Fibroblast of peridontal ligament (primary cell): Measurements from ENCODE around the gene WASF1.
A peak's percentile ranks its signal among the peaks of the same experiment; 100 is the strongest.
"Not testable (repeated sequence)": the region's sequence is repeated elsewhere in the genome, so short reads cannot be mapped to it uniquely, and the experiment has no call there.

Source experiments
- DNase-seq: peaks from one replicate; pipeline ENCODE4 v3.0.0-alpha.2; 2010; ENCODE audit errors: extremely low read depth

The WASF1 gene

GRCh38 chr6:110173506-110174132 is 5.9 kb downstream of the WASF1 start:
- DNase-seq, result no peak

GRCh38 chr6:110170081-110170480 is 9.4 kb downstream of the WASF1 start:
- no peak for DNase-seq

- no peak for DNase-seq
Measured at GRCh38 chr6:110158479-110158878, 21.0 kb downstream of the WASF1 start.

GRCh38 chr6:110147870-110148269 is 31.6 kb downstream of the WASF1 start:
- no peak for DNase-seq

GRCh38 chr6:110140650-110141049 is 38.8 kb downstream of the WASF1 start:
- peak; percentile 83 for DNase-seq

- DNase-seq, result no peak
Measured at GRCh38 chr6:110139052-110139451, 40.4 kb downstream of the WASF1 start.

- DNase-seq, result no peak
Measured at GRCh38 chr6:110137924-110138887, 41.3 kb downstream of the WASF1 start.

- no peak for DNase-seq
Measured at GRCh38 chr6:110130362-110130761, 49.1 kb downstream of the WASF1 start.

GRCh38 chr6:110128418-110128817 is 51.1 kb downstream of the WASF1 start:
- no peak for DNase-seq

GRCh38 chr6:110125361-110125760 is 54.1 kb downstream of the WASF1 start:
- DNase-seq, result no peak

- DNase-seq, result not testable (repeated sequence)
Measured at GRCh38 chr6:110121655-110122054, 57.8 kb downstream of the WASF1 start.

GRCh38 chr6:110116258-110116657 is 63.2 kb downstream of the WASF1 start:
- no peak for DNase-seq

- DNase-seq, result no peak
Measured at GRCh38 chr6:110114004-110114403, 65.5 kb downstream of the WASF1 start.

- DNase-seq, result no peak
Measured at GRCh38 chr6:110105296-110105695, 74.2 kb downstream of the WASF1 start.

- DNase-seq, result no peak
Measured at GRCh38 chr6:110103260-110103659, 76.2 kb downstream of the WASF1 start.

GRCh38 chr6:110102411-110102810 is 77.1 kb downstream of the WASF1 start:
- no peak for DNase-seq

GRCh38 chr6:110101885-110102284 is 77.6 kb downstream of the WASF1 start:
- DNase-seq, result no peak

GRCh38 chr6:110098511-110099116 is 80.9 kb downstream of the WASF1 start:
- DNase-seq, result no peak

GRCh38 chr6:110097443-110097842 is 82.0 kb downstream of the WASF1 start:
- DNase-seq, result no peak

- no peak for DNase-seq
Measured at GRCh38 chr6:110095935-110096334, 83.5 kb downstream of the WASF1 start.

GRCh38 chr6:110095101-110095500 is 84.4 kb downstream of the WASF1 start:
- DNase-seq, result no peak

- DNase-seq, result no peak
Measured at GRCh38 chr6:110093981-110094380, 85.5 kb downstream of the WASF1 start.

- no peak for DNase-seq
Measured at GRCh38 chr6:110090876-110091275, 88.6 kb downstream of the WASF1 start.
